HUDEP-2 (cell line): ENCODE data around the gene CCDC198.

Experiments used
- DNase-seq, 76 experiments: peaks; one replicate each; lab custom pipeline; 2025; ENCODE audit not compliant: unreplicated experiment in 76 of 76; lab: John Stamatoyannopoulos, UW

Gene CCDC198

DNA sequence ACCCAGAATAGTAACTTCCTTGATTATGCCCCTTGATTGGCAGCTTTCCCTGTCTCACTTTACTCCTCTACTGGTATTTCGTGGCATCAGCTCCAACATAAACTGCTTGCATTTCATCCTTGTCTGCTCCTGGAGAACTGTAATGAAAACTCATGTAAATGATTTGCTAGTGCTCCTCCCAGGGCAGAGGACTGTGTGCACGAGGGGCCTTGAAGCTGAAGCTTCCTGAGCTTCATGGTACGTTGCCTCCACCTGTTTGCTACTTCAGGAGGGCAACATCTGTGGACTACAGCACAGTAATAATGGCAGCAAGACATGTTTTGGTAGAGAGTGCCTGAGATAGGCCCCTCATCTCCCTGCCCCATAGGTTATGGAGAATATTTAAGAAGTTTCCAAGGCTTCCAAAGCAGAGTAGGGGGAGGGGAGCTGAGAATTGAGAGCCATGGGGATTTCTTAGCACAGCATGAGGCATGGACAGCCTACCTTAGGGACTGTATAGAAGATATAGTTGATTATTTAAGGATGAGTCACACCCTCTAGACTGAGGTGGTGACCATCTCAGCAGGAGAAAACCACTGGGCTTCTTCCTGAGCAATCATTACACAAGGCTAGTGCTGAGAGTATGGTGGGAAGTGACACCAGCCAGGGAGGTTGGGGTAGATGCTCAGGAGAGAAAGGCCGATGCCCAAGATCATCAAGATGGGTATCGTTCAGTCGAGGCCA is 29.5 kb downstream of the CCDC198 start:
- DNase-seq: no peak

DNA sequence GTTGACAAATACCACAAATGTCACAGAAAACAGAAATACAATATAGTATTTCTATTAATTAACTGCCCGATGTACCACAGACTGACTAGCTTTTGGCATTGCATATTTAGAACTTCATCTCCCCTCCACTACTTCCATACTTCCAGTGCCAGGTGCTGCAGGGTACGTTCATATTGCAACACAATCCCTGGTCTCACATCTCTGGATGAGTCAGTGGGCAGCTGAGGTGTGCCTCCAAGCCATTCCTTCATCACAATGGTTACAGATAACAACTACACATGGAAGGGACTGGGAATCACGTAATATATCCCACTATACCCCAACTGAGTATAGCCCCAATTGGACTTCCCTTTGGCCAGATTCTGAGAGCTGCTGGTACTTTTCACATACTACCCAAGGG is 31.1 kb downstream of the CCDC198 start:
- no peak for DNase-seq

DNA sequence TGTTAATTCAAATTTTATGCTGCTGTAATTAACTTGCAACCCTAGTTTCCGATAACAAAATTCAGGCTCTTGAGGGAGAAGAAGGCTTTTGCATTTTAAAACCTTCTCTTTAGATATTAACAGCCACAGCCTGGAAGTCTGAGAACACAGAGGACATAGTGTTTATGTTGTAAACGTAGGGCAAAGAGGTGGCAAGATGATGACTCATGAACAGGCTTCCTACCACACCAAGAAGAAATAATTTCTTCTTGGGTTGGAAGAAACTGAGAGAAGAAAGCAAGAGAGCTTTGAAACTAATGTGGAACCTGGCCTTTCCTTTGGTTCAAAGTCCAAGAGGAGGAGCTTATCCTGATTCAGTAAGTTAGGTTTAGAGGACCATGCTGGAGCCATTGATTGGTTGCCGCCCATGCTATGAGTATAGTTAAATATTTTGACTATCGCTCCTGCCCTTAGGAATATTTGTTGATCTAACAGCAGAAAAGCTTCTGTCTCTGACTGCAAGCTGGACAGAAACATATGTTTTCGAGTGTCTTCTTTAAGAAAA is 31.8 kb downstream of the CCDC198 start:
- DNase-seq: no peak

DNA sequence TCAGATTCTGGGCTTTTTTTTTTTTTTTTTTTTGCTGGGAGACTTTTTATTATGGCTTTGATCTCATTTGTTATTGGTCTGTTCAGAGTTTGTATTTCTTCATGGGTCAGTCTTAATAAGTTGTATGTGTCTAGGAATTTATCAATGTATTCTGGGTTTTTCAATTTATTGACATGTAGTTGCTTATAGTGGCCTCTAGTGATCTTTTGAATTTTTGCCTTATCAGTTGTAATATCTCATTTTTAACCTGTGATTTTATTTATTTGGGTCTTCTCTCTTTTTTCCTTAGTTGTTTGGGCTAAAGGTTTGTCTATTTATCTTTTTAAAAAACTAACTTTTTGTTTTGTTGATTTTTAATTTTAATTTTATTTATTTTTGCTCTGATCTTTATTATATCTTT is 57.7 kb downstream of the CCDC198 start:
- no peak for DNase-seq

DNA sequence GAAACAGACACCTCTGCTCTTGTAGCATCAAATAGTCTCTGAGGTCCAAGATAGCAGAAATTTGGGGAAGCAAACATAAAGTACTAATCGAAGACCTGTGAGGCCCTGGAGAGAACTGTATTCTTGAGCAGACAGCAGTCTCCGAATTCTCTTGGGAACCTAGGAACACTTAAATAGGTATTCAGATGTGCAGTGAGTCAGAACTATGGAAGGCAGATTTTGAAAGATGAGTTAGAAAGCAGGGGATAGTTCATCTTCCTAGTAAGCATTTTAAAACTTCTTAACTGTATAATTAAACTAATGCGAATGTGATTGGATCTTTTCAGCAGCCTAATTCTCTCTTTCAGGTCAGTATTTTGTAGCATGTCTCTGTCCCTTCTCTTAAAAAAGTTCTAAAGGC is 72.7 kb downstream of the CCDC198 start:
- no peak for DNase-seq

DNA sequence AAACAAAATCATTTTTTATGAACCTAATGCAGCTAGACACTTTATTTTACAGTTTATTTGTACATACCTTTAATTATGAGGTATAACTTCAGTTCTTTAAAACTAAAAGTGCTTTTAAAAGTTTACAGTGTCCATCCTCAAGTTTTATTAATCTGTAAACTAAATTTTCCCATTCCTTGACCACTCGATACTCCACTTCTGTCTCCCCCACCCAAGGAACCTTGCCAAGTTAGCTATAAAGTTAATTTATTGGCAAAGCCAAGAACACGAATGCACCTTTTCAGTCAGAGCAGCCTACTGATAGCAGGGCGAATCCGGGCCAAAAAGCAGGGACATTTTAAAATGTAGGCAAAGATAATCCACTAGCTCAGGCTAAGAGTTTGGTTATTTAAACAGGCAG is 73.6 kb downstream of the CCDC198 start:
- no peak for DNase-seq
